GM19240 (cell line): ENCODE data around the gene DDX23.
"Not testable (repeated sequence)": the region's sequence is repeated elsewhere in the genome, so short reads cannot be mapped to it uniquely, and the experiment has no call there.

Experiments
- DNase-seq: peaks from one replicate; pipeline ENCODE4 v3.0.0; 2011; ENCODE audit warnings: low spot score; ENCODE audit not compliant: insufficient read length

DDX23 gene

GRCh38 chr12:48851883-48852733, at the start of gene DDX23:
TSS of gene DDX23 (minus strand) at chr12:48852163. CDS start at chr12:48845782, 6,381 bp downstream.
- DNase-seq = peak; percentile 98

- DNase-seq = peak; percentile 36
Measured at GRCh38 chr12:48901278-48901677, 49.3 kb upstream of the DDX23 start.

- DNase-seq = no peak
Measured at GRCh38 chr12:48899651-48900050, 47.7 kb upstream of the DDX23 start.

- DNase-seq = no peak
Measured at GRCh38 chr12:48894271-48894670, 42.3 kb upstream of the DDX23 start.

- peak; percentile 48 for DNase-seq
Measured at GRCh38 chr12:48890657-48891418, 38.9 kb upstream of the DDX23 start.

GRCh38 chr12:48889679-48890078, 37.7 kb upstream of the DDX23 start:
- no peak for DNase-seq

DNA sequence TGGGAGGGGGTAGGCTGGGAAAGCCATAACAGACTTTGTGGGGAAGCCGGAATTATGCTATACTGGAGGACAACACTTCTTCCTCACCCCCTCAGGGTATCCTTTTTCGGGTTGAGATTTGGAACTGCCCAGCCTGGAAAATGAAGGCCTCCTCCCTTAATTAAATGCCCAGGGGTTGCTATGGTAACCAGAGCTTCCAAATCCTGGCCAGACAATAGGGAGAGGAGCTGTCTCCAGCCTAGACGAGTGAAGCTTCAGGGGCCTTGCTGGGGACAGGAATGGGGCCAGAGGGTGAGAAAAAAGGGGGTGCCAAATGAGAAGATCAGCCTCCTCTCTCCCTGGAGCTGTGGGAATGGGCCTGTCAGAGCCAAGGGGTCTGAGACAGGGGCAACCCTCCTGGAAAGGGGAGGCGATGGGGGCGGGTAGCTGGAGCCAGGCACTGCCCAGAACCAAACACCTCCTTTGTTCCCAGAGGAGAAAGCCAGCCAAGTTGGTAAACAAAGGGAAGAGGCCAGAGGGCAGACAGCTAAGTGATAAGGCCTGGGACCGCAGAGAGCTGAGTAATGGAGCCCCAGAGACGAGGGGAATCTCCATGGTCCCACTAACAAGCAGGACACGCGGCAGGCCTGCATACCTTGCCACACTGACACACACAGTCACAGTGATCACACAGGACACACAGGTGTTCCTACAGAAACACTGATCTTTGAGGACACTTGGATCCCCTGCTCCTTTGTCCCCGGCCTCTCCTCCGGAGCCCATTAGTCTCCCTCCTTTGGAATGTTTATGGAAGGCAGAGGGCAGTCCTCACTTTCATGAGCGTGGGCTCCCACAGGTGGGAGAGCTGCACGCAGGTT, 31.6 kb upstream of the DDX23 start:
- DNase-seq = no peak

DNA sequence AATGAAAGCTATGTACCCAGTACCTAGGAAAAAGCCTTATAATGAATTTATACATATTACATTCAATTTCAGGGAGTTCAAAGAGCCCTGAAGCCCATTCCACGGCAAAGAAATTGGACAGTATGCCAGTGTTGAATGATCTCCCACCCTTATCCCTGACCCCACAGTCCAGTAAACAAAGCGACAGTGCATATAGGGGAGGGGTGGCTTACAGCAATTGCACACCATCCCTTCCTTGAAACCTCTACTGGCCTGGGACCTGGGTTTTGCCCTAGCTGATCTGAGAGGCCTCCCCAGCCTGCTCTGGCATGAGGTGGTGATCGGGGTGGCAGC, 31.0 kb upstream of the DDX23 start:
- DNase-seq = no peak

GRCh38 chr12:48882315-48882687, 30.3 kb upstream of the DDX23 start:
- no peak for DNase-seq

GRCh38 chr12:48881686-48882314, 29.8 kb upstream of the DDX23 start:
- DNase-seq = no peak

- DNase-seq = no peak
Measured at GRCh38 chr12:48880647-48881046, 28.7 kb upstream of the DDX23 start.

DNA sequence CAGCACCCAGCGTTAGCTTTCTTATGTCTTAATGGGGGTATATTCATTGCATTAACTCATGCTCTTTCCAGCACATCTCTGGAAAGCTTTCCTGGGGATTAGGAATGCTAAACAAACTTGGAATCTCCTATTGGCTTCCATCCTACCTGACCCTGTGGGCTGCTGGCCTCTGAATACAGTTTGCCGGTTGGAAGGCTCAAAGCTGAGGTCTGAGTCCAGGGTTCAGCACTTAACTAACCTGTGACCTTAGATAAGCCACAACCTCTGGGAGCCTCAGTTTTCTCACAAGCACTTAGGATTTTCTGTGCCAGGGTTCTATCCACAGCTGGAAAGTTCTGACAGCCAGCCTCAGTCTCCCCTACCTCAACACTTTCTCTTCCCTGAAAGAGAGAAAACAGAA, 26.6 kb upstream of the DDX23 start:
- no peak for DNase-seq

- no peak for DNase-seq
Measured at GRCh38 chr12:48875944-48876515, 24.1 kb upstream of the DDX23 start.

GRCh38 chr12:48873534-48873933, 21.6 kb upstream of the DDX23 start:
- not testable (repeated sequence) for DNase-seq

DNA sequence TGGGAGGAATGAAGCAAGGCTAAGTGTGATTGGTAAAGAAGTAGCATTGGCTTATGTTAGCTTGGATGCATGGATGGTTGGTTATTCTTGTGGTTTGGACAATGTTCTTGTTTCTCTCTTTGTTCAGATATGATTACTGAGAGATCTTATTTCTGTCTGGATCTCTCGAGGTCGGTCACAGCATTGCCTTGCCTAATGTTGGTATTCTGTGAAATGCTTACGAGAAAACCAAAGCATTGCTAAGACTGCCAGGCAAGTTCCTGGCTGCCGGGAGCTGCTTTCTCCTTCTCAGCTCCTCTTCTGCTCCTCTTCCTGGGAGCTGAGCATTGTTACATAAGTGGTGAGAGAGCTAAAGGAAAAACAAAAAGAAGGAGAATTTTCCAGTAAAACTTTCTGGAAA, 21.1 kb upstream of the DDX23 start:
- DNase-seq = no peak

DNA sequence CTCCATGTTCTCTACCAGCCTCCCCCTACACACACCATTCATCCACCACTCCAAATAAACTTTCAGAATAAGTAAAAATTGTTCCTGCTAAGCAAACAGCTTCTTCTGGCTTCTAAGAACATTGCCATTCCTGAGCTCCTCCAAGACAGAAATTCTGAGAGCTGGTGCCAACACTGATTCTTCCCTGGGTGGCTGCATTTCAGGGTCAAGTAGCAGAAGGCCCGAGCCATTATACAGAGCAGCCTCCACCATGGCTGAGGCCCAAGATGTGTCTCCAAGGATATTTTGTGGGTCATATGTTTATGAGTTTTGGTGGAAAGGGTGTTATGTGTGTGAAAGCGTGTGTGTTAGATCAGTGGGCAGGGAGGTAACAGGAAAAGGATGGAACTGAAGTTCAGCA, 17.2 kb upstream of the DDX23 start:
- no peak for DNase-seq

DNA sequence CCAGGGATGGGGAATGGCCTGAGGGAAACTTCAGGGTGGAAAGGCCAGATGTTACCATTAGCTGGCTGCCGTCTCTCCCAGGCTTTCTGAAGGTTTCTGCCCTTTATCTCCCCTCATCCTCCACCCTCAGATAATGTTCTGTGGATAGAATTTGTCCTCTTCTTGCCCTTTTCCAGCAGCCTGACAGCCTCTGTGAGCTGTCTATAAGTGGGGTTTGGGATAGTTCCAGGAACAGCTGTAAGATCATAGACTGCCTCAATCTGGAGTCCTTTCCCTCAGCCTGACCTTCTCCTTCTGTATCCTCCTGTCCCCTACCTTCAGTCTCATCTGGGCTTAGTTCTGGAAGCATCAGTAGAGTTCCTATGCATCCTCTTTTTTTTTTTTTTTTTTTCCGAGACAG, 16.5 kb upstream of the DDX23 start:
- DNase-seq = no peak

GRCh38 chr12:48866052-48866711, 14.2 kb upstream of the DDX23 start:
- DNase-seq = no peak

DNA sequence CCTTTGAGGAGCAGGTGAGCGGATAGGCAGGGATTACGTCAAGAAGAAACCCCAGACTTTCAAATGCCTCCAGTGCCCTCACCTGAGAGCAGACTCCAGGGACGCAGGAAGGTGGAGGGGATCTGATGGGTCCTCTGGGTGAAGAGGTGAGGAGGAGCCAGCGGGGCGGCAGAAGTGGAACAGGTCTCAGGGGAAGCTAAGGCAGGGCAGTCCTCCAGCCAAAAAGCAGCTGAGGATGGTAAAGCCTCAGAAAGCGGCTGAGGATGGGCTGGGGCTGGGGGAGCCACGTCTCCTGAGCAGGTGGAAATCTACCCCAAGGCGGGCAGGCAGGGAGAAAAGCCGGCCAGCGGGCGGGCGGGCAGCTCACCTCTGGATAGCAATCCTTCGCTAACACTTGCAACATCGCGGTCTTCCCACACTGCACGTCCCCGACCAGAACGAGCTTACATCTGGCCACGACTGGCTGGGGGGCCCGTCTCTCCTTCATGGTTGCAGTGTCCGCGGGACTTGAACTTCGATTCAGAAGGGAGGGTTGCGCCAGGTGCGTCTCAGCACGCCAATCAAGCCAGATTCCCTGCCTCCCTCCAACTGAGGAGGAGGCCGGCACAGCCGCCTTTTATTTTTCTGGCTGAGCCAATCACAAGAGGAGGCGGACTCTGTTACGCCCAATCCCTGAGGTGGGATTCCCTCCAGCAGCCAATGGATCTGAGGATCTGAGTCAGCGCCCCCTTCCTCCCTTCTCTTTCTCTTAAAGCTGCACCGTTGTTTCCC, 13.5 kb upstream of the DDX23 start, which contains the start of gene RND1:
Gene RND1 (minus strand): TSS at position 590 of the 771 bp plus-strand sequence. CDS start 103 bp downstream, at position 487.
- DNase-seq = peak; percentile 88

DNA sequence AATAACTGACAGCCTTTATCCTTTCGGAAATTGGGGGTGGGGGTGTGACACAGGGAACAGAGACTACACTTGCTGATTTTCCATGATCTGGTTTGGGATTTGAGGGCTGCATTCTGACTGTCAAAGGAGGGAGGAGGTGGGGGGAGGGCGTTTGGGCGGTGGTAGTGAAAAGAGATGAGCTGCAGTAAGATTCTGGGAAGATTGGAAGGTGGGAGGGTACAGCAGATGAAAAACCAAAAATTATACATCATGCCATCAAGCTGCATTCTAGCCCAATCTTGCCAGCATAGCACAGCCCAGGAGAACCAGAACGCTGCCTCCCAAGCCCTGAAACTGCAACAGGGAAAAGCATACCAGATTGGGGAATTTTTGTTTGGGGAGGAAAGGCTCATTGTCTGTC, 11.3 kb upstream of the DDX23 start:
- no peak for DNase-seq
